HG03439 (cell line): ENCODE measurements around the gene AGFG2.
"Not testable (repeated sequence)": the region's sequence is repeated elsewhere in the genome, so short reads cannot be mapped to it uniquely, and the experiment has no call there.

ENCODE experiments used
- ATAC-seq: cut with Tn5 transposase; IDR thresholded peaks from one replicate; pipeline ENCODE4 v1.9.1; 2021; ENCODE audit warnings: mild to moderate bottlenecking, moderate library complexity; ENCODE audit not compliant: unreplicated experiment

AGFG2 gene

GRCh38 chr7:100538654-100539435, at the start of gene AGFG2:
AGFG2 (plus strand) TSS chr7:100539203; CDS start chr7:100539347, 144 bp downstream.
- peak; percentile 90 for ATAC-seq

GRCh38 chr7:100489824-100490223, 49.2 kb upstream of the AGFG2 start:
- no peak for ATAC-seq

GRCh38 chr7:100490483-100491191, 48.4 kb upstream of the AGFG2 start:
- ATAC-seq: no peak

GRCh38 chr7:100491192-100491578, 47.8 kb upstream of the AGFG2 start:
- ATAC-seq: no peak

GRCh38 chr7:100492738-100493475, 46.1 kb upstream of the AGFG2 start:
- ATAC-seq: no peak

GRCh38 chr7:100493476-100494264, 45.3 kb upstream of the AGFG2 start:
- ATAC-seq: no peak

GRCh38 chr7:100496509-100496908, 42.5 kb upstream of the AGFG2 start:
- ATAC-seq: no peak

GRCh38 chr7:100500743-100501142, 38.3 kb upstream of the AGFG2 start:
- not testable (repeated sequence) for ATAC-seq

- not testable (repeated sequence) for ATAC-seq
Observed at GRCh38 chr7:100504031-100504430, 35.0 kb upstream of the AGFG2 start.

GRCh38 chr7:100504887-100505611, 34.0 kb upstream of the AGFG2 start:
- no peak for ATAC-seq

- no peak for ATAC-seq
Observed at GRCh38 chr7:100506356-100506923, 32.6 kb upstream of the AGFG2 start.

GRCh38 chr7:100509231-100509630, 29.8 kb upstream of the AGFG2 start:
- no peak for ATAC-seq

GRCh38 chr7:100510437-100511239, 28.4 kb upstream of the AGFG2 start:
- no peak for ATAC-seq

GRCh38 chr7:100513212-100513810, 25.7 kb upstream of the AGFG2 start:
- ATAC-seq: no peak

GRCh38 chr7:100515072-100515532, 23.9 kb upstream of the AGFG2 start:
- ATAC-seq: no peak

- no peak for ATAC-seq
Observed at GRCh38 chr7:100516135-100516812, 22.7 kb upstream of the AGFG2 start.

GRCh38 chr7:100517305-100517704, 21.7 kb upstream of the AGFG2 start:
- ATAC-seq: no peak

GRCh38 chr7:100519580-100519979, 19.4 kb upstream of the AGFG2 start:
- no peak for ATAC-seq
